GM12864 (cell line): ENCODE results near the gene PAM16.

Experiments used
- DNase-seq: peaks from one replicate; pipeline ENCODE4 v3.0.0-alpha.2; 2011; ENCODE audit warnings: low read depth
- H3K4me3 ChIP-seq: 2 replicates; pipeline ENCODE4 v1.5.1; 2011; ENCODE audit warnings: mild to moderate bottlenecking, low read depth, low read length, control low read depth
- CTCF ChIP-seq: IDR thresholded peaks from 2 replicates; pipeline ENCODE4 v1.5.1; 2011; ENCODE audit warnings: low read depth, mild to moderate bottlenecking, moderate library complexity, low read length, control low read depth, inconsistent platforms; ENCODE audit errors: missing control alignments

PAM16 gene

DNA sequence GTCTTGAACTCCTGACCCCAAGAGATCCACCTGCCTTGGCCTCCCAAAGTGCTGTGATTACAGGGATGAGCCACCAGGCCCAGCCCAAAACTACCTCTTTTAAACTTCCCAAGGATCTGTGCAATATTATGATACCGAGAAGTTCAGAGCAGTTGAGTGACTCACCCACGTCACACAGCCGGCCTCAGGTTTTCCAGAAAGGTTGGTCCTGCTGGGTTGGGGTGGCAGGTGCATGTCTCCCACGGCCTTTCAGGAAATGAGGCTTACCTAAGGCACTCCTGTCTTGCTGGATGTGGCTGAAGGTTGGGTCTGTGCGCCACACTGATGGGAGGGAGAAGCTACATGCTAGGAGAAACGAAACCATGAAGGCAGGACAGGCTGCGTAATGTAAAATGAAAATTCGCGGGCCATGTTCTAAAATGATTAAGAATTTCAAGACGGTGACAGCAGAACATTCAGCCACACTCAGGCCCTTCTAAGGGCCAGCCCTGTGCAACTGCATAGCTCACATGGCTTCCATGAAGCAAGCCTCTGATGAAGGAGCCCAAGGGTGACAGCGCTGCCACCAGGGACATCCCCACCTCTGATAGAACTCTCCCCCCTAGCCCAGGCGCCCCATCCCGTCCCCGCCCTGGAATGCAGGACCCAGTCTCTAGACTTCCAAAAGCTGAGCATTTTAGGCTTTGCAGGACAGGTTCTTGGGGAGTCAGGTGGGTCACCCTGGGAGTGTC lies 41.9 kb downstream of the PAM16 start:
- TF ChIP-seq CTCF, result no peak
- H3K4me3 ChIP-seq, result no peak overlapping the region
- DNase-seq, result no peak

DNA sequence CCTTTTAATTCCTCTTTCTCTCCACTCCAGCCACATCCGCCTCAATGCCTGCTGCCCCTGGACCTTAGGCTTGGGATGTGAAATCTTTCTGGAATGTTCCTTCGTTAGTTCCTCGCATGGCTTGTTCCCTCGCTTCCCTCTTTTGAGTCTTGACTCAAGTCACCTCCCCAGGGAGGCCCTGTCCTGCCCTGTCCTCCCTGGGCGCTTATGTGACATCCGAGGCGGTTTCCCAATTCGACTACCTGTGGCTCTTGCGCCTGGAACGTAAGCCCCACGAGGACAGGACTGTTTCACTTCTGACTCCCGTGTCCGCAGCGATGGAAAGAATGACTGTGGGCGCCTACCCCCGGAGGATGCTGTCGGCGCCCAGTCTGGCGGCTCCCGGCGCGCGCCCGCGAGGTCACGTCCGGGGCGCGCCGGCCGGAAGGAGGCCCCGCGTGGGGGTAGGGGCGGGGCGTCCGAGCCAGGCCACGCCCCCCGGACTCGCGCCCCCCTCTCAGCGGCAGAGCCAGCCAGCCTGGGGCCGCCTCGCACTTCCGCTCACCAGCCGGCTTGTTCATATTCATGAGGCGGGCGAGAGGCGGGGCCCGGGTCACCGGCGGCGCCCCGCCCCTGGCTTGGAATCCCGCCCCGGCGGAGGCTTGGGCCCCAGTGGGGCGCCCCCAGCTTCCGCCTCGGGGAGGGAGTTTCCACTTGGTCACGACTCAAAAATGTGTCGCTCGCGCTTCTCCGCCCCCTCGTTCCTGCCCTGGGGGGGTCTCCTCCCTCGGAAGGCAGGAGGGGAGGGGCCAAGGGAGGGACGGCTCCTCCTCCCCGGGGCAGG lies 43.7 kb downstream of the PAM16 start:
- TF ChIP-seq CTCF, result no peak
- DNase-seq, result peak; percentile 81
- peak overlapping the region; percentile 90 for H3K4me3 ChIP-seq

DNA sequence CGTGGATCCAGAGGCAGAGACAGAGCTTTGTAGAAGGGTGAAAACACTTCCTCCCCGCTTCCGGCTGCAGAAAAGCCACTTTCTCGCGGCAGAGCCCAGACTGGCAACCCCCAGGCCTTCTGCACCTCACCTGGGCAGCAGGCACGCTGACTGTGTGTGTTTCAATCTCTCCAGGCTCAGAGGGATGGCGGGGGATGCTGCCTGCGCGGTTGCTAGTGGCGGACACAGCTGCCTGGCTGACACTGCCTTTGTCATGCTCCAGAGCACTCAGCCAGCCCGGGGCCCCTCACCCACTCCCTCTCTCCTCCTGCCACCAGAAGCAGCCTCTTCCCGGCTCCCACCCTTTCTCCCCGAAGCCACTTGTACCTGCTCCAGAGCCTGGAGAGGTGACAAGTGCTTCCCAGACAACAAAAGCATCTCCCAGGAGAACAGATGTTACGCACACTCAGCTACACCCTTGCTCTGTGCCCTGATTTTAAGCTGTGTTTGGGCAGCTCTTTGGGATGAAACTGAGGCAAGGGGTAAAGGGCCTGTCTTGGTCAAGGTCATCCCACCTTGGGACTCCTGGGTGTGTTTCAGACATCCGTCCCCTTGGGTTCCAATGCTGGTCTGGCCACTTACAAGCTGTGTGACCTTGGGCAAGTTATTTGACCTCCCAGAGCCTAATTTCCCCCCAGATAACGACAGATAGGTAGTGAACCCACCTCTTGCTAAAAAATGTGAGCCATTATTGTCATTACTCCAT lies 44.5 kb downstream of the PAM16 start:
- DNase-seq, result no peak
- TF ChIP-seq CTCF, result no peak
- H3K4me3 ChIP-seq, result peak overlapping the region; percentile 90

- no peak for DNase-seq
- no peak overlapping the region for H3K4me3 ChIP-seq
- no peak for TF ChIP-seq CTCF
These were observed 47.1 kb downstream of the PAM16 start for GRCh38 chr16:4303973-4304372.

DNA sequence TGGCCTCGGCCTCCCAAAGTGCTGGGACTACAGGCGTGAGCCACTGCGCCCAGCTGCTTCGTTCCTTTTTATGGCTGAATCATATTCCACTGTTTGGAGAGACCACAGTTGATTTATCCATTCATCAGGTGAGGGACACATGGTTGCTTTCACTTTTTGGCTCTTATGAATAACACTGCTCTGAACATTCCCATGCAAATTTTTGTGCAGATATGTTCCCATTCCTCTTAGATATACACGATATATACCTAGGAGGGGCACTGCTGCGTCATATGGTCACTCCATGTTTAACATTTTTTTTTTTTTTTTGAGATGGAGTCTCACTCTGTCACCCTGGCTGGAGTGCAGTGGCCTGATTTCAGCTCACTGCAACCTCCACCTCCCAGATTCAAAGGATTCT lies 49.2 kb downstream of the PAM16 start:
- no peak for TF ChIP-seq CTCF
- DNase-seq, result no peak
- H3K4me3 ChIP-seq, result no peak overlapping the region

DNA sequence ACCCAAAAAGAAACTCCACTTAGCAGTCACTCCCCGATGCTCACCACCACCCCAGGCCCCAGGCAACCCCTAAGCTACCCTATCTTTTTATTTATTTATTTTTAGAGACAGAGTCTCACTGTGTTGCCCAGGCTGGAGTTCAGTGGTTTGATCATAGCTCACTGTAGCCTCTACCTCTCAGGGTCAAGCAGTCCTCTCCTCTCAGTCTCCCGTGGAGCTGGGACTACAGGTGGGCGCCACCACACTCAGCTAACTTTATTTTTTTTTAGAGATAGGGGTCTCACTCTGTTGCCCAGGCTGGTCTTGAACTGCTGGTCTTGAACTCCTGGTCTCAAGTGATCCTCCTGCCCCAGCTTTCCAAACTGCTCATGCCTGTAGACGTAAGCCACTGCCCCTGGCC lies 49.9 kb downstream of the PAM16 start:
- no peak overlapping the region for H3K4me3 ChIP-seq
- TF ChIP-seq CTCF, result no peak
- DNase-seq, result no peak
